ENCODE results near the gene RNF224. TPM values are rescaled to one million over a fixed set of nuclear protein-coding genes. Genes with fewer than 3 reads are reported as not detected.

RNF224 gene
- polyA plus RNA-seq, 1 donor from 2014 or later: not detected

DNA sequence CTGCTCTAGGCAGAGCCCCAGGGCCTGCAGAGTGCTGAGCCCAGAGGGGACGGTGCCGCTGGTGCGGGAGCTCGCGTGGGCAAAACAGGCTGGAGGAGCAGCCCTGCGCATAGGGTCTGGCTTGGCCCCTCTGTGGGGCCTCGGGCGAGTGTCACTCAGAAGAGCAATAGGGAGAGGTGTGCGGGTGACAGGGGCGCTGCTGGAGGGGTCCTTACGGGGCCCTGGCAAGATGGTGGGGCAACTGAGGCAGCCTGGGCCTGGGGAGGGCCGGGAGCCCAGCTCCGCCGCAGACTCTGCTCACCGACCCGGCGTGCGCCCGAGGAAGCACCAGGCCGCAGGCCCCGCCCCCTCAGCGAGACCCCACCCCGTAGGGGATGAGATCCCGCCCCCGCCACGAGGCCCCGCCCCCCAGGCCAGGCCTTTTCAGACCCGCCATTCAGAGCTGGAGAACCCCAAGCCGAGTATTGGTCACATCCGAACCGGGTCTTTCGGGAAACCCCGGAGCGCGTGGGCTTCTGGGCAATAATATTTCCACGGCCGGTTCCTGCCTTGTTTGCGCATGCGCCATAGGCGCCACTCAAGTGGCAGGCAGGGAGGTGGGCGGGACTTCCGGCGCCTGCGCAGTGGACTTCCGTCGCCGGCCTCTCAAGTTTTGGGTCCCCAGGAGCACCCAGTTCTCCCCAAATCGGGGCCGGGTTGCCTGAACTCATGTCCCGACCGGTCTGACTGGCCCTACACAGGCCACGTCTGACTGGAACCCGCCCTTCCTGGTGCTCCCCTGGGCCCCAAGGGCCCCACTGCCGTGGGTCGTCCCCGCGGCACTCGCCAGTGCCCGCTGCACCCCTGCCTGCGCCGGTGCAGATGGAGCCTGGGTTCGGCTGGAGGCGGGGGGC is 4.0 kb upstream of the RNF224 start:
- Histone ChIP-seq H3K4me2 (ENCODE audit: low read length) (peak overlapping the region; percentile 89), H3F3A (ENCODE audit: insufficient read depth, low read length, poor library complexity, severe bottlenecking) (no peaks in the 10 kb centered on the region), H3K9me2 (ENCODE audit: insufficient read depth, low read length) (no peaks in the 10 kb centered on the region), H3K4me3 (ENCODE audit: low read length) (peak overlapping the region; percentile 98), H3K9ac (ENCODE audit: low read length) (peak overlapping the region; percentile 89), H3K36me3 (ENCODE audit: insufficient read depth, low read length) (no peaks in the 10 kb centered on the region), H4K20me1 (ENCODE audit: insufficient read depth) (no peaks in the 10 kb centered on the region), H2AFZ (ENCODE audit: low read depth, low read length) (peak overlapping the region; percentile 91), H3K27ac (ENCODE audit: low read length) (peak overlapping the region; percentile 61), H3K79me2 (replicated peaks; ENCODE audit: insufficient read depth, low read length) (no peaks in the 10 kb centered on the region), H3K27me3 (ENCODE audit: insufficient read depth, low read depth, low read length) (no peaks in the 10 kb centered on the region), H3K9me3 (ENCODE audit: low read length) (no peaks in the 10 kb centered on the region)
- TF ChIP-seq TAF1 (IDR thresholded peaks at IDR 0.05; ENCODE audit: low read depth): peak; percentile 54
- no peak for TF ChIP-seq EP300 (conservative IDR thresholded peaks at IDR 0.05; ENCODE audit: poor library complexity, severe bottlenecking)
- no peak for TF ChIP-seq RAD21 (conservative IDR thresholded peaks at IDR 0.05)
- peak; percentile 52 for TF ChIP-seq POLR2AphosphoS5 (IDR thresholded peaks at IDR 0.05)
- TF ChIP-seq MXI1 (conservative IDR thresholded peaks at IDR 0.05; ENCODE audit: poor library complexity, severe bottlenecking): no peak
- no peak for TF ChIP-seq EZH2 (IDR thresholded peaks at IDR 0.05; ENCODE audit: borderline replicate concordance, insufficient read depth, low read length, poor library complexity, severe bottlenecking)
- no peak for TF ChIP-seq SMC3 (conservative IDR thresholded peaks at IDR 0.05; ENCODE audit: poor library complexity)
- TF ChIP-seq, protein P1, sequence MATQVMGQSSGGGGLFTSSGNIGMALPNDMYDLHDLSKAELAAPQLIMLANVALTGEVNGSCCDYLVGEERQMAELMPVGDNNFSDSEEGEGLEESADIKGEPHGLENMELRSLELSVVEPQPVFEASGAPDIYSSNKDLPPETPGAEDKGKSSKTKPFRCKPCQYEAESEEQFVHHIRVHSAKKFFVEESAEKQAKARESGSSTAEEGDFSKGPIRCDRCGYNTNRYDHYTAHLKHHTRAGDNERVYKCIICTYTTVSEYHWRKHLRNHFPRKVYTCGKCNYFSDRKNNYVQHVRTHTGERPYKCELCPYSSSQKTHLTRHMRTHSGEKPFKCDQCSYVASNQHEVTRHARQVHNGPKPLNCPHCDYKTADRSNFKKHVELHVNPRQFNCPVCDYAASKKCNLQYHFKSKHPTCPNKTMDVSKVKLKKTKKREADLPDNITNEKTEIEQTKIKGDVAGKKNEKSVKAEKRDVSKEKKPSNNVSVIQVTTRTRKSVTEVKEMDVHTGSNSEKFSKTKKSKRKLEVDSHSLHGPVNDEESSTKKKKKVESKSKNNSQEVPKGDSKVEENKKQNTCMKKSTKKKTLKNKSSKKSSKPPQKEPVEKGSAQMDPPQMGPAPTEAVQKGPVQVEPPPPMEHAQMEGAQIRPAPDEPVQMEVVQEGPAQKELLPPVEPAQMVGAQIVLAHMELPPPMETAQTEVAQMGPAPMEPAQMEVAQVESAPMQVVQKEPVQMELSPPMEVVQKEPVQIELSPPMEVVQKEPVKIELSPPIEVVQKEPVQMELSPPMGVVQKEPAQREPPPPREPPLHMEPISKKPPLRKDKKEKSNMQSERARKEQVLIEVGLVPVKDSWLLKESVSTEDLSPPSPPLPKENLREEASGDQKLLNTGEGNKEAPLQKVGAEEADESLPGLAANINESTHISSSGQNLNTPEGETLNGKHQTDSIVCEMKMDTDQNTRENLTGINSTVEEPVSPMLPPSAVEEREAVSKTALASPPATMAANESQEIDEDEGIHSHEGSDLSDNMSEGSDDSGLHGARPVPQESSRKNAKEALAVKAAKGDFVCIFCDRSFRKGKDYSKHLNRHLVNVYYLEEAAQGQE (IDR thresholded peaks at IDR 0.05; ENCODE audit: borderline replicate concordance): peak; percentile 53
- no peak for TF ChIP-seq CTCF (IDR thresholded peaks at IDR 0.05; ENCODE audit: poor library complexity, severe bottlenecking)

GRCh38 chr9:137224830-137225694 is 2.2 kb upstream of the RNF224 start, which contains the start of gene CYSRT1:
CYSRT1 (plus strand) TSS chr9:137225174; CDS start chr9:137225622, 448 bp downstream.
- Histone ChIP-seq H3F3A (ENCODE audit: insufficient read depth, low read length, poor library complexity, severe bottlenecking) (no peaks in the 10 kb centered on the region), H3K9ac (ENCODE audit: low read length) (peak within 1 kb of the TSS; percentile 89), H2AFZ (ENCODE audit: low read depth, low read length) (peak within 1 kb of the TSS; percentile 91), H3K36me3 (ENCODE audit: insufficient read depth, low read length) (no peaks in the 10 kb centered on the region), H3K27ac (ENCODE audit: low read length) (peak within 1 kb of the TSS; percentile 61), H3K9me2 (ENCODE audit: insufficient read depth, low read length) (no peaks in the 10 kb centered on the region), H3K4me2 (ENCODE audit: low read length) (peak within 1 kb of the TSS; percentile 89), H3K4me3 (ENCODE audit: low read length) (peak within 1 kb of the TSS; percentile 98), H3K27me3 (ENCODE audit: insufficient read depth, low read depth, low read length) (no peaks in the 10 kb centered on the region), H4K20me1 (ENCODE audit: insufficient read depth) (no peaks in the 10 kb centered on the region), H3K79me2 (replicated peaks; ENCODE audit: insufficient read depth, low read length) (no peaks in the 10 kb centered on the region), H3K9me3 (ENCODE audit: low read length) (no peaks in the 10 kb centered on the region)
- TF ChIP-seq EP300 (conservative IDR thresholded peaks at IDR 0.05; ENCODE audit: poor library complexity, severe bottlenecking): no peak
- TF ChIP-seq, protein P1 (IDR thresholded peaks at IDR 0.05; ENCODE audit: borderline replicate concordance): no peak
- TF ChIP-seq MXI1 (conservative IDR thresholded peaks at IDR 0.05; ENCODE audit: poor library complexity, severe bottlenecking): no peak
- TF ChIP-seq RAD21 (conservative IDR thresholded peaks at IDR 0.05): no peak
- no peak for TF ChIP-seq POLR2AphosphoS5 (IDR thresholded peaks at IDR 0.05)
- no peak for TF ChIP-seq CTCF (IDR thresholded peaks at IDR 0.05; ENCODE audit: poor library complexity, severe bottlenecking)
- no peak for TF ChIP-seq EZH2 (IDR thresholded peaks at IDR 0.05; ENCODE audit: borderline replicate concordance, insufficient read depth, low read length, poor library complexity, severe bottlenecking)
- TF ChIP-seq TAF1 (IDR thresholded peaks at IDR 0.05; ENCODE audit: low read depth): no peak
- TF ChIP-seq SMC3 (conservative IDR thresholded peaks at IDR 0.05; ENCODE audit: poor library complexity): no peak
